ENCODE measurements around the gene PIP5K1B.
"Not testable (repeated sequence)": the region's sequence is repeated elsewhere in the genome, so short reads cannot be mapped to it uniquely, and the experiment has no call there.

PIP5K1B gene

GRCh38 chr9:68704814-68705530, at the start of gene PIP5K1B:
TSS of gene PIP5K1B (plus strand) at chr9:68705240. CDS start at chr9:68822615, 117,375 bp downstream.
- no peak for DNase-seq

- no peak for DNase-seq
Measured at GRCh38 chr9:68664036-68664435, 41.0 kb upstream of the PIP5K1B start.

GRCh38 chr9:68668127-68668526, 36.9 kb upstream of the PIP5K1B start:
- DNase-seq, result no peak

- DNase-seq, result no peak
Measured at GRCh38 chr9:68669218-68669617, 35.8 kb upstream of the PIP5K1B start.

- DNase-seq, result no peak
Measured at GRCh38 chr9:68672215-68672614, 32.8 kb upstream of the PIP5K1B start.

- no peak for DNase-seq
Measured at GRCh38 chr9:68672625-68673024, 32.4 kb upstream of the PIP5K1B start.

GRCh38 chr9:68678430-68678829, 26.6 kb upstream of the PIP5K1B start:
- no peak for DNase-seq

- no peak for DNase-seq
Measured at GRCh38 chr9:68683433-68683832, 21.6 kb upstream of the PIP5K1B start.

- DNase-seq, result no peak
Measured at GRCh38 chr9:68685213-68685612, 19.8 kb upstream of the PIP5K1B start.

GRCh38 chr9:68685770-68686169, 19.3 kb upstream of the PIP5K1B start:
- DNase-seq, result no peak

- no peak for DNase-seq
Measured at GRCh38 chr9:68690088-68690487, 15.0 kb upstream of the PIP5K1B start.

GRCh38 chr9:68692519-68692918, 12.5 kb upstream of the PIP5K1B start:
- DNase-seq, result no peak

GRCh38 chr9:68694125-68694524, 10.9 kb upstream of the PIP5K1B start:
- no peak for DNase-seq

GRCh38 chr9:68697851-68698250, 7.2 kb upstream of the PIP5K1B start:
- DNase-seq, result no peak

- no peak for DNase-seq
Measured at GRCh38 chr9:68698943-68699509, 6.0 kb upstream of the PIP5K1B start.

- DNase-seq, result not testable (repeated sequence)
Measured at GRCh38 chr9:68699625-68700024, 5.4 kb upstream of the PIP5K1B start.

- no peak for DNase-seq
Measured at GRCh38 chr9:68702493-68702892, 2.5 kb upstream of the PIP5K1B start.

- no peak for DNase-seq
Measured at GRCh38 chr9:68703672-68704071, 1.4 kb upstream of the PIP5K1B start.

- no peak for DNase-seq
Measured at GRCh38 chr9:68704498-68704813, 584 bp upstream of the PIP5K1B start.

- no peak for DNase-seq
Measured at GRCh38 chr9:68705531-68706362, 707 bp downstream of the PIP5K1B start.

GRCh38 chr9:68706363-68707201, 1.5 kb downstream of the PIP5K1B start:
- no peak for DNase-seq

GRCh38 chr9:68707801-68708488, 2.9 kb downstream of the PIP5K1B start:
- no peak for DNase-seq

- DNase-seq, result no peak
Measured at GRCh38 chr9:68708513-68708912, 3.5 kb downstream of the PIP5K1B start.
